ENCODE results near the gene PRKCB.

Gene PRKCB

DNA sequence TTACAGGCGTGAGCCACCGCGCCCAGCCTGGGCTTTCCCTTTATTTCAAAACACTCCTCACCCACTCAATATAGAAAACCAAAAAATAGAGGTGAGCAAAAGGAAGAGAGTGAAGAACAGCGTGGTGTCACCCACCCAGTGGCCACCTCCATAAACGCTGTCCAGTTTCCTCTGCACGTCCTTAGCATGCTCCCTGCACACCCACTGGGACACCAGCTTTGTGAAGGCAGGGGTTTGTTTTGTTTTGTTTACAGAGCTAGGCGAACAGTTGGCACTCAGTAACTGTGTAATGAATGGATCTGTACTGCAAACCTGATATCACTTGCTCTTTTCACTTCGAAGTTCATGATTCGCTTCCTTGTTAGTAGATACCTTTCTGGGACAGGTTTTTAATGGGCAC is 73.0 kb downstream of the PRKCB start:
- TF ChIP-seq, protein P1, sequence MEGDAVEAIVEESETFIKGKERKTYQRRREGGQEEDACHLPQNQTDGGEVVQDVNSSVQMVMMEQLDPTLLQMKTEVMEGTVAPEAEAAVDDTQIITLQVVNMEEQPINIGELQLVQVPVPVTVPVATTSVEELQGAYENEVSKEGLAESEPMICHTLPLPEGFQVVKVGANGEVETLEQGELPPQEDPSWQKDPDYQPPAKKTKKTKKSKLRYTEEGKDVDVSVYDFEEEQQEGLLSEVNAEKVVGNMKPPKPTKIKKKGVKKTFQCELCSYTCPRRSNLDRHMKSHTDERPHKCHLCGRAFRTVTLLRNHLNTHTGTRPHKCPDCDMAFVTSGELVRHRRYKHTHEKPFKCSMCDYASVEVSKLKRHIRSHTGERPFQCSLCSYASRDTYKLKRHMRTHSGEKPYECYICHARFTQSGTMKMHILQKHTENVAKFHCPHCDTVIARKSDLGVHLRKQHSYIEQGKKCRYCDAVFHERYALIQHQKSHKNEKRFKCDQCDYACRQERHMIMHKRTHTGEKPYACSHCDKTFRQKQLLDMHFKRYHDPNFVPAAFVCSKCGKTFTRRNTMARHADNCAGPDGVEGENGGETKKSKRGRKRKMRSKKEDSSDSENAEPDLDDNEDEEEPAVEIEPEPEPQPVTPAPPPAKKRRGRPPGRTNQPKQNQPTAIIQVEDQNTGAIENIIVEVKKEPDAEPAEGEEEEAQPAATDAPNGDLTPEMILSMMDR (IDR thresholded peaks at IDR 0.05) = no peak

DNA sequence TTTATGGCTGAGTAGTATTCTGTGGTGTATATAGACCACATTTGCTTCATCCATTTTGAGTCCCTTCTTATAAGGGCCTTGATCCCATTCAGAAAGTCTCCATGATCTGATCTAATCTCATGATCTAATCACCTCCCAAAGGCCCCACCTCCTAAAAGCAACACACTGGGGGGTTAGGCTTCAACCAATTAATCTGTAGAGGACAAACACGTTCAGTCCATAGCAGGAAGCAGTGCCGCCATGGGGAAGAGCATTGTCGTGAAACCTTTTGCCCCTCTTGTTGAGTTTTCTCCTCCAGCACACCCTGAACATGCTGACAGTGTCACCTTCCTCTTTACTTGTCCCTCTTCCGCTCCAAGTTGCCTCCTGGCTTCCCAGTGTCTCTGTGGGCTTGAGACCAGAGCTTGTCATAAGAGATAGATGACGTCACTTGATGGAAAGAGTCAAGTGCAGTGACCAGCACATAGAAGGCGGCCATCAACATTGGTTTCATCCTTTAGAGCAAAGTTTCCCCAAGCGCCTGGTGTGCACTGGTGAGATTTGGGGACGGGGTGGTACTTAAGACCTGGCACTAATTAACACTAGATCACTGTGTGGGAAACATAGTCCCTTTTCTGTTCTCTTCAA is 74.1 kb downstream of the PRKCB start:
- TF ChIP-seq, protein P1 (IDR thresholded peaks at IDR 0.05) = no peak

DNA sequence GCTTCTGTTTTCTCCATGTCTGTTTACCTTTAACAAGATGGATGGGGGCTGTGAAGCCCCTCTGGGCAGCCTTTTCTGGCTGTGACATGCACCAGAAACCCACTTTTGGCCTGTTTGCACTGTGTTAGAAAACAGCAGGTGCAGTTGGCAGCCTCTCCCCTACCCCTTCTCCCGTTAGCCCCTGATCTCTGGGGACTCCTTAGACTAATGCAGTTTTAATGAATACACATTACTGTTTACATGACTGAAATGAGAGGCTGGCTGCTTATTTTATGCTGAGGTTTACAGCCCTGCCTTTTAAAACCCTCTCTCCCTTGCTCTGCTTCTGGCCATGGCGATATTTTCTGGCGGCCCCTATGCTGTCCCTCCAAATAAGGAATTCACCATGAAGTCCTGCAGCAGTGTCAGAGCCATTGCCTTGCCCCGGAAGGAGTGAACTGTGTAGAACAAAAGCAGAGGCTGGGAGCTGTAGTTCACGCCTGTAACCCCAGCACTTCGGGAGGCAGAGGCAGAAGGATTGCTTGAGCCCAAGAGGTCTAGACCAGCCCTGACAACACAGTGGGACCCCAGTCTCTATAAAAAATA is 79.3 kb downstream of the PRKCB start:
- TF ChIP-seq, protein P1 (IDR thresholded peaks at IDR 0.05) = no peak

DNA sequence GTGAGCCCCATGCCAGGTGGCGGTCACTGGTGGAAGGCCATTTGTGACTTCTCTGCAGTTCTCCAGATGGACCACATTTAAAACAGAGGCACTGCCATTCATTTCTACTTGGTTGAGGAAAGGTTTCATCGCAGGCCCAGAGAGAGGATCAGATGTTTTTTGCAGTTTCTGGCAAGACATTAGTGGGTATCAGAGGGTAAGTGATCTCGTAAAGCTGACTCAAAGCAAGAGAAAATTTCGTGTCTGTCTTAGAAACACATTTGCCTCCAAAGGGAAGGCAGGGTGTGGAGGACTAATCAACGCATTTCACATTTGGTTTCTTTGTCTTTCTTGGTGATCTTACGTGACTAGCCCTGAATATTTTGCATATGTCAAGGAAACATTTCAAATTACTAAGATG is 81.8 kb downstream of the PRKCB start:
- TF ChIP-seq, protein P1 (IDR thresholded peaks at IDR 0.05) = no peak

DNA sequence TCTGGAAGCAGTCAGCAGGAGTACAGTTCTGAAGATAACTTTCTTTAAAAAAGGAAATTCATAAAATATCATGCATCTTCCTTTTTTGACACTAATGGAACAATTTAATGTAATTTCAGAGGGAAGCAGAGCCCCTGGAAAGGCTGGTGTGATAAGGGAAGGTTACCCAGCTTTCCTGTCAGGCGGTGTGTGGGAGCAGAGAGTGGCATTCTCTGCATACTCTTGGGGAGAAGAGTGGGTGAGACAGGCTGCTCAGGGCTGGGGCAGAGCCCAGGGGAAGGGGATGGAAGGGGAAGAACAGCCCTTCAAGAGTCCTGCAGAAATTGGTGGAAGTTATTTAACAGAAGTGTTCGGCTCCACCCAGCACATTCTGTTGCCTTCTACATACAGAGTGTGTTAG is 84.7 kb downstream of the PRKCB start:
- TF ChIP-seq, protein P1 (IDR thresholded peaks at IDR 0.05) = no peak

DNA sequence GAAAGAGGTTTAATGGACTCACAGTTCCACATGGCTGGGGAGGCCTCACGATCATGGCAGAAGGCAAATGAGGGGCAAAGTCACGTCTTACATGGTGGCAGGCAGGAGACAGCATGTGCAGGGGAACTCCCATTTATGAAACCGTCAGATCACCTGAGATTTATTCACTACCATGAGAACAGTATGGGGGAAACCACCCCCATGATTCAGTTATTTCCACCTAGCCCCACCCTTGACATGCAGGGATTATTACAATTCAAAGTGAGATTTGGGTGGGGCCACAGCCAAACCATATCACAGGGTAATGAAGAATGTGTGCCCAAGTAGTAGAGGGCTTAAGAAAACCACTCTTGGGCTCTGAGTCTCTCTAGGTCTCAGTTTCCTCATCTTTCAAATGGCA is 85.1 kb downstream of the PRKCB start:
- TF ChIP-seq, protein P1 (IDR thresholded peaks at IDR 0.05) = no peak

DNA sequence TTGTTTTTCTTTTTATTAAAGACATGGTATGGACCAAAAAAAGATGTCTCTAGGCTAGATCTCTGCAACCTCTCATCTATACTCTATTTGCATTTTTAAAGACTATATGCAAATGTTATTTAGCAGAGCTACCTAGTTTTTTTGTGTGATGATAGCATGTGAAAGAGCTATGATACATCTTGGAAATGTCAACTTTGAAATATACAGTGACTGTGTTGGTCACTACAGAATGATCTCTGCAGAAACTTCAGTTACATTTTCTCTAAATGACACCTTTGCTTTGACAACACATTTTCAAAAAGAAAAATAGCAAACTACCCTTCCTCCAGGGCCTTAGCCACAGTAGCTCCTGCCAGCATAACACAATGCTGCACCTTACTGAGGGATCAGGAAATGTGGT is 86.6 kb downstream of the PRKCB start:
- TF ChIP-seq, protein P1 (IDR thresholded peaks at IDR 0.05) = no peak

DNA sequence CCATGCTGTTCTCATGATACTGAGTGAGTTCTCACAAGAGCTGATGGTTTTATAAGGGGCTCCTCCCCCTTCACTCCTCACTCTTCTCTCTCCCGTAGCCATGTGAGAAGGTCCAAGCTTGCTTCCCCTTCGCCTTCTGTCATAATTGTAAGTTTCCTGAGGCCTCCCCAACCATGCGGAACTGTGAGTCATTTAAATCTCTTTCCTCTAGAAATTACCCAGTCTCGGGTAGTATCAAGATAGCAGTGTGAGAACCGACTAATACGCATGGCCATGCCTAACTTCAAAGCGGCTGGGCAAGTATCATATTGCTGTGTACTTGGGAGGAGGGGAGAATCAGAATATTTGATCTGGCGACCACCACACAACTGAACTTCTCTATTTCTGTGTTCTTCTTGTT is 88.3 kb downstream of the PRKCB start:
- TF ChIP-seq, protein P1 (IDR thresholded peaks at IDR 0.05) = no peak

Measured in LNCAP (cell line).